ENCODE results near the gene PARD3. TPM values are rescaled to one million over a fixed set of nuclear protein-coding genes. Genes with fewer than 3 reads are reported as not detected.

Gene PARD3
- total RNA-seq, 1 donor from 2014 or later, result 22.9 TPM

DNA sequence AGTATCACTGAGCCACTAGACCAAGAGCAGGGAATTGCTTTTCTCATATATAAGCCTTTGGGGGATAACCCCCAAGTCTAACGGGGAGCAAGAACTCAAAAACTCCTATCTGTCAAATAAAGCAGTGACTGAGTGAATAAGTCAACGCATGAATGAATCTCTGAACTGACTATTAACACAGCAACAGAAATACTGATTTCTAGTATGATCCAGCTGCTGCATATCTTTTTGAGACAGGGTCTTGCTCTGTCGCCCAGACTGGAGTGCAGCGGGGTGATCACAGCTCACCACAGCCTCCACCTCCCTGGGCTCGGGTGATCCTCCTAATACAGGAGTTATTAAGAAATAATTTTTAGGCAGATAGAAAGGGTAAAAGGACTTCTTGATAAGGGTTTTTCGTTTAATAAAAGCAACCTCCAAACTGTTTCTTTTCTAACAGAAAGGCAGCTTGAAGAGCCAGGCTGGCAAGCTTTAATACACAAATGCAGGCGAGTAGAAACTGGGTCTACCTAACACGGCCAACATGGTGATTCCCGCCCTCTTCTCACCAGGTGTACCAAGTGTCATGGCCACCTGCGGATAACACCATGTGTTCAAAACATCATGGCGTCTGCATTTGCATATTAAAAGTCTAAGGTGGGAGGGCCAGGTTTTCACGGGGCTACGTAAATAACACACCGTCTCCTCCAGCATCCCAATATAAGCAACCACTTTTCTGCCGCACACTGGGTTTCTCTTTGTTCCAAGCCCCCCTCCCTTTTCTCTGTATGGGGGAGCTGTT, 631.9 kb downstream of the PARD3 start:
- TF ChIP-seq, protein P1, sequence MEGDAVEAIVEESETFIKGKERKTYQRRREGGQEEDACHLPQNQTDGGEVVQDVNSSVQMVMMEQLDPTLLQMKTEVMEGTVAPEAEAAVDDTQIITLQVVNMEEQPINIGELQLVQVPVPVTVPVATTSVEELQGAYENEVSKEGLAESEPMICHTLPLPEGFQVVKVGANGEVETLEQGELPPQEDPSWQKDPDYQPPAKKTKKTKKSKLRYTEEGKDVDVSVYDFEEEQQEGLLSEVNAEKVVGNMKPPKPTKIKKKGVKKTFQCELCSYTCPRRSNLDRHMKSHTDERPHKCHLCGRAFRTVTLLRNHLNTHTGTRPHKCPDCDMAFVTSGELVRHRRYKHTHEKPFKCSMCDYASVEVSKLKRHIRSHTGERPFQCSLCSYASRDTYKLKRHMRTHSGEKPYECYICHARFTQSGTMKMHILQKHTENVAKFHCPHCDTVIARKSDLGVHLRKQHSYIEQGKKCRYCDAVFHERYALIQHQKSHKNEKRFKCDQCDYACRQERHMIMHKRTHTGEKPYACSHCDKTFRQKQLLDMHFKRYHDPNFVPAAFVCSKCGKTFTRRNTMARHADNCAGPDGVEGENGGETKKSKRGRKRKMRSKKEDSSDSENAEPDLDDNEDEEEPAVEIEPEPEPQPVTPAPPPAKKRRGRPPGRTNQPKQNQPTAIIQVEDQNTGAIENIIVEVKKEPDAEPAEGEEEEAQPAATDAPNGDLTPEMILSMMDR (IDR thresholded peaks at IDR 0.05; ENCODE audit: partially characterized antibody, unreplicated experiment), result no peak
- Mint-ChIP-seq H3K27me3 (ENCODE audit: unreplicated experiment) (peaks cover 2% of the 10 kb centered on the region), H3K36me3 (ENCODE audit: unreplicated experiment) (no peaks in the 10 kb centered on the region), H3K27ac (ENCODE audit: unreplicated experiment) (no peak overlapping the region), H3K4me3 (ENCODE audit: unreplicated experiment) (no peak overlapping the region), H3K4me1 (ENCODE audit: low read depth, unreplicated experiment) (peaks cover 29% of the 10 kb centered on the region), H3K9me3 (ENCODE audit: unreplicated experiment) (peaks cover 7% of the 10 kb centered on the region)
- DNase-seq, result no peak

DNA sequence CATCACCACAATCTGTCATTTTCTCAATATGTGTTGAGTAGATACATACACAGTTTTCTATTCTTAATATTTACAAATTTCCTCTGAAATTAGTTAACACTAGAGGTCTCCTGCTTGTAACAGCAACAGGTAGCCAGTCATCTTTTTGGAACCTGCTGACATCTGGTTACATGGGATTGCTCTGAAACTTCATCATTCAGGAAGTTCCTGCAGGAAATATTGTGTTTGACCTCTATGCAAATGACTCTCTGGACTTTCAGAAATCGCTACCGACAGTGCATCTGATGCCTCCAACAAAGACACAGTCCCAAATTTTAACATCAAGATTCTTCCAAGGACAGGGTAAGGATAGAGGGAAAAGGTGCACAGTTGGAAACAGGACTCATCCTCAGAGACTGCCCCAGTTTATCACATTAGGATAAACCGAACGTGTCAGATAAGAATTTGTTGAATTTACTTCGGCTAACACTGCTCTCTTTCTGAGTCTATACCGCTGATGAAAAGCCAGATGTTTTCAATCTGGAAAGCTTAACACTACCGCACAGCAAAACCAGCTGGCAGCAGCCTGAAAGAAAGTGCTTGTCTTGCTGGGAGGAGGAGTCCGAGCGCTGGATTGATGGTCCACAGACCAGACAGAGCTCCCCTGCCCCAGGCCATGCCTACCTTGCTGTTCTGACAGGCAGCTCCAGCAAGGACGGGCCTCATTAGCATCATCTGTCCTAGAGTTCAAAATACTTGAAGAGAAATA, 633.4 kb downstream of the PARD3 start:
- Mint-ChIP-seq H3K36me3 (ENCODE audit: unreplicated experiment) (no peaks in the 10 kb centered on the region), H3K4me1 (ENCODE audit: low read depth, unreplicated experiment) (peaks cover 23% of the 10 kb centered on the region), H3K27ac (ENCODE audit: unreplicated experiment) (no peak overlapping the region), H3K9me3 (ENCODE audit: unreplicated experiment) (peaks cover 2% of the 10 kb centered on the region), H3K27me3 (ENCODE audit: unreplicated experiment) (peaks cover 2% of the 10 kb centered on the region), H3K4me3 (ENCODE audit: unreplicated experiment) (no peak overlapping the region)
- TF ChIP-seq, protein P1 (IDR thresholded peaks at IDR 0.05; ENCODE audit: partially characterized antibody, unreplicated experiment), result no peak
- no peak for DNase-seq

DNA sequence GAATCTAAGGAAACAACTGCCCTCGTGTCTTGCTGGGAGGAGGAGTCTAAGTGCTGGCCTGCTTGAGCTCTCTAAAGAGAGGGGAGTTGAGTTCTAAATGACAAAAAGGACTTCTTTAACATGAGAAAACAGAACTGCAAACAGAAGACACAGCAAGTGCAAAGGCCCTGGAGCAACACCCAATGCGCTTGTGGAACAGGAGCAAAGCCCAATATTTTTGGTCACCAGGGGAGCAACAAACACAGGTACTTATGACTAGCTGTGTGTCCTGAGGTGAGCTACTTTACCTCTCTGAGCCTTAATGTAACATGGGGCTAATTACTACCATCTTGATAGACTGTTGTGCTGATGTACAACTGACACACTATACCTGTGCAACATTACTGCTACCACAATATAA, 634.3 kb downstream of the PARD3 start:
- no peak overlapping the region for H3K4me3 Mint-ChIP-seq (ENCODE audit: unreplicated experiment)
- peaks cover 26% of the 10 kb centered on the region for H3K4me1 Mint-ChIP-seq (ENCODE audit: low read depth, unreplicated experiment)
- H3K27me3 Mint-ChIP-seq (ENCODE audit: unreplicated experiment), result peaks cover 2% of the 10 kb centered on the region
- no peak overlapping the region for H3K27ac Mint-ChIP-seq (ENCODE audit: unreplicated experiment)
- no peak for DNase-seq
- TF ChIP-seq, protein P1 (IDR thresholded peaks at IDR 0.05; ENCODE audit: partially characterized antibody, unreplicated experiment), result no peak
- H3K36me3 Mint-ChIP-seq (ENCODE audit: unreplicated experiment), result no peaks in the 10 kb centered on the region
- H3K9me3 Mint-ChIP-seq (ENCODE audit: unreplicated experiment), result no peaks in the 10 kb centered on the region

DNA sequence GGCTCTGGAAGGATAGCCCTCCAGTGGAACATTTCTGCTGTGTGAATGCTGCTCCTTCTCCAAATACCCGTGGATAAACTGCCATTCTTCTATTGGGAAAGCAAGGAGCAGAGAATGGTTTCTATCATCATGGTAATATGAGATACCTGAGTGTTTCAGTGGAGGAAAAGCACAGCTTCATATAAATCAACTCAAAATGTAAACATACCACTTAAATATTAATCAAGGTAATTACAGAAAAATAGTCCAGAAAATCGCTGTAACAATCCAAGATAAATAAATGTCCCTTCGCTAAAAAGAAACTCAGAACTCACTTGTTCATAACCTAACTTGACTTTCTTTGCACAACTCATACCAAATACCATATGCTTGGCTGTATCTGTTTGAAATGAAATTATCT, 635.8 kb downstream of the PARD3 start:
- Mint-ChIP-seq H3K9me3 (ENCODE audit: unreplicated experiment) (no peaks in the 10 kb centered on the region), H3K27ac (ENCODE audit: unreplicated experiment) (no peak overlapping the region)

More for the DNA sequence above, 635.8 kb downstream of the PARD3 start:
- no peak for DNase-seq
- Mint-ChIP-seq H3K27me3 (ENCODE audit: unreplicated experiment) (peaks cover 2% of the 10 kb centered on the region), H3K36me3 (ENCODE audit: unreplicated experiment) (no peaks in the 10 kb centered on the region), H3K4me1 (ENCODE audit: low read depth, unreplicated experiment) (peaks cover 31% of the 10 kb centered on the region), H3K4me3 (ENCODE audit: unreplicated experiment) (no peak overlapping the region)
- TF ChIP-seq, protein P1 (IDR thresholded peaks at IDR 0.05; ENCODE audit: partially characterized antibody, unreplicated experiment), result no peak
